Activated naive CD4-positive, alpha-beta T cell (primary cell): Measurements from ENCODE around the gene PDE4B.

ENCODE experiments used
- DNase-seq, 4 experiments: peaks; one replicate each; lab custom pipeline; 2025; lab: John Stamatoyannopoulos, UW

Gene PDE4B

DNA sequence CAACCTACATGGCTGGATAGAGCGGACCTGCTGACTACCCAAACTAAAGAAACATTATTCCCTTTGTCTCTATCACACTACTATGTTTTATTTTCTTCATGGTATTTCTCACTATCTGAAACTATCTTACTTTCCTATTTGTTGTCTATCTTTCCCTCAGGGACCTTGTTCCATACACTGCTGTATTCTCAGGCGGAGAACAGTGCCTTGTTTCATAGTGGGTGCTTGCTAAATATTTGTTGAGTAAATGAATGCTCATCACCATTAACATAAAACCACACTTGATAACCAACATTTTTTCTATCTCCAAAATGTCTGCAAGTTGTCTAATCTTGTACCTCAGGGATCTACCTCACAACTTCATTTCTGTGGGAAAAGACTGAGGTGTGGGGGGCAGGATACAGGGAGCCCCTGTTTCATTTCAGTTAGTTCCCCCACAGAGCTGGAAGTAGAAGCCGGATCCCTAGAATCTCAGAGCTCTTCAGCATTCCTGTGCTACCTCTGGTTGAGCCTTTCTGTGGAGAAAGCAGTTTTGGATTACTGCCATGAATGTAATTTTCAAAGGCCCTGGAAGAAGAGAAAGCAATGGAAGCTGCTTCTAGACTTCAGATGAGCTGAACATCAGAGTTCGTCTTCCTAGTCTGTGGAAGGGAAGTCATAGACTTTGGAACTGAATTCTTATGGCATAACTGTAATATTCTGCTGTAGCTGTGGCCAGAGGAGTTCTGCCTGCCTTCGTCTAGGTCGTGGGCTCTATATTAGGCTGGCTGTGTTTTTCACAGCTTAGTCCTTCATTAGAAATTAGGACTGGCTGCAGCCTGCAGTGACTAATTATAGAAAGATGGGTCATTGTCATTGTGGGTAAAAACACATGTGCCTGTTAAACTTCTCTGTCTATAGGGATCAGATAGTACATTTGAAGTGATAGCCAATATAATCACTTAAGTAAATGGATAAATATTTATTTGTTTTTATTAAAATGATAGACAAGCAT is 448.1 kb downstream of the PDE4B start:
- no peak for DNase-seq

DNA sequence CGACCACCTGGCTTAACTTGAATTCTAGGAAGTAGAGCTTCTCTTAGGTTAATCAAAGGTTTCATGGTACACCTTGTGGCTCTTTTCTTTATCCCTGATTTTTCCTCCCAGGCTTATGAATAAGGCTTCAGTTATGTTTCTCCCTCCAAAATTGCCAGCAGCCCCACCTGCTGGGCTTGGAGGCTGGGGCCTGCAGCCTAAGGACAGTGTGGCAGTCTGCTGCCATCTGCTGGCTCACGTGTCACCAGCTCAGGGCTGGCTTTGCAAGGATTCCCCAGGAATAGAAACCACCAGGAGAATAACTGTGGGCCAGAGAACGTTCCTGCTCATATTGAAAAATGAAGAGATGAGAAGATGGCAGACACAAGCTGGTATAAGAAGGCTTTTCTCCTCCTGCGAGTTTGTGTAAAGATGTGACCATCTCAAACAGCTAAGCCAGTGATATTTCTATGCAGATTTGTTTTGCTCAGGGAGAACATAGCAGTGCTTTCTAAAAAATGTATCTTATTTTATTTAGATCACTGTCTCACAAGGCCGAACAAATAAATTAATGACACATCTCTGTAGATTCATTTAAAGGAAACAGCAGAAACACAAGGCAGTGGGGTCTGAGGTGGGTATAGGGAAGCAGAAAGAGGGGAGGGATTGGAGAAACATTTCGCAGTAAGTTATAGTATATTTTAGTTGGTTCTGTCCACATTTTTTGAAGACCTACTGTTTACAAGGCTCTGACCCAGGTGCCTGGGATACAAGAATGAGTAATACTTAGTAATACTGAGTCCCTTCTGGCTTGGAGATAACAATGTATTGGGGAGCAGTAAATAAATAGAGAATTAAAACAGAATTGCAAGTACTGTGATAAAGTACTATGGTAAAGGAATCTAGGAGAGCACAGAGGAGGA is 450.2 kb downstream of the PDE4B start:
- peak in 3 of 4 experiments; percentile 20 to 64 (median 39) for DNase-seq

DNA sequence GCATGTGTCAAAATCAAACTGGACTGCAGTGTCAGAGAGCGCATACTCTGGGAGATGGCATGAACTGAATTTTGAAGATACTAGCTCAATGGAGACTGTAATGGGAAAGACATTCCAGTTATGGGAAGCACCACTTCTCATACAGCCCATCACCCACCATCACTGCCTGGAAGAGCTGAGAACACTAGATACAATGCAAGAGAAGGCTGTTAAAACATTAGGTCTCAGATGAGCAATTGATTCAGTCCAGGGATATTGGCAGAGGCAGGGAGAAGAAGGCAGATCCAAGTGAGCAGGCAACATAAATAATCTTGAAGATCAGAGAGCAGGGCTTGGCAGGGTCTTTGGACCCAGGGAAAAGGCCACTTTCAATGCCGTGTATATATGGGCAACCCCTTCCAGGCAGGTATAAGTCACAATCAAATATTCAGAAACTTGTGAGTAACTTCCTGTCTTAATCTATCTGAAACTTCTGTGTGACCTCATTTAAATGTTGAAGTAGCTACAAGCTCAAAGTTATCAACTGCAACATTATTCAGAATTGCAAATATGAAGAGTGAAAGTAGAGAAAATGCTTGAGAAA is 450.9 kb downstream of the PDE4B start:
- DNase-seq: no peak

DNA sequence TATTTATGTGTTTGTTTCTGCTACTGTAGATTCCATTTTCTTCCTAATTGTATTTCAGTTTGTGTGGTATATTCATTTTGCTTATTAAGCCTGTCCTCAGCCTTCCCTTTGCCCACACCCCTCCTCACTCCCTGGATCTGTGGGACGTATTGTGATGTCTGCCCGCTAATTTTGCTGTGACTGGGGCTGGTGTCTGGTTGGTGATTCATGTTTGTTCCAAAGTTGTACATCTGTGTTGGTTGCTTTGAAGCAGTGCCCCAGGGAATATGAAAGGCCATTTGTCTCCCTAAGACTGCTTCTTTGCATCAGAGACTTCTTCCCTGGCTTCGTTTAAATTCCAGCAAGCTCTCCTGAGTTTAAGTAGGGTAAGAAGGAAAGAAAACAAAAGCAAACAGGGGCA is 451.7 kb downstream of the PDE4B start:
- DNase-seq: no peak

DNA sequence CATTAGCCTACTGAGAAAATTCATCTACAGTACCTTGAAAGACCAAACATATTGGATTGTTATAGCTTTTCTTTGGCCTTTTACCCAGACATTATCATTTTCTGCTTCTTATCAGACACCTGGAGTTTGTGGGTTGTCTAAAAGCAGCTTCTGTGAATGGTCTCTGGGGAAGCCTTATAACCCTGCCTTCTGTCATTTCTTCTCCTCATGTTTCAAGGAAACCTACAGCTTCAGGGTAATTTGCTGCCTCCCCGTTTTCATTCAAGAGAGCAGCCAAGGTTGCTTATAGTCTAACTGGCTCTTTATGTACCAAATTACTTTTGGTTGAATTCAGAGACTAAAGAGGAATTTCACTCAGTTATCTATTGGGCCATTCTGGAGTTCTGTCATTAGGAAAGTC is 453.0 kb downstream of the PDE4B start:
- DNase-seq: no peak

DNA sequence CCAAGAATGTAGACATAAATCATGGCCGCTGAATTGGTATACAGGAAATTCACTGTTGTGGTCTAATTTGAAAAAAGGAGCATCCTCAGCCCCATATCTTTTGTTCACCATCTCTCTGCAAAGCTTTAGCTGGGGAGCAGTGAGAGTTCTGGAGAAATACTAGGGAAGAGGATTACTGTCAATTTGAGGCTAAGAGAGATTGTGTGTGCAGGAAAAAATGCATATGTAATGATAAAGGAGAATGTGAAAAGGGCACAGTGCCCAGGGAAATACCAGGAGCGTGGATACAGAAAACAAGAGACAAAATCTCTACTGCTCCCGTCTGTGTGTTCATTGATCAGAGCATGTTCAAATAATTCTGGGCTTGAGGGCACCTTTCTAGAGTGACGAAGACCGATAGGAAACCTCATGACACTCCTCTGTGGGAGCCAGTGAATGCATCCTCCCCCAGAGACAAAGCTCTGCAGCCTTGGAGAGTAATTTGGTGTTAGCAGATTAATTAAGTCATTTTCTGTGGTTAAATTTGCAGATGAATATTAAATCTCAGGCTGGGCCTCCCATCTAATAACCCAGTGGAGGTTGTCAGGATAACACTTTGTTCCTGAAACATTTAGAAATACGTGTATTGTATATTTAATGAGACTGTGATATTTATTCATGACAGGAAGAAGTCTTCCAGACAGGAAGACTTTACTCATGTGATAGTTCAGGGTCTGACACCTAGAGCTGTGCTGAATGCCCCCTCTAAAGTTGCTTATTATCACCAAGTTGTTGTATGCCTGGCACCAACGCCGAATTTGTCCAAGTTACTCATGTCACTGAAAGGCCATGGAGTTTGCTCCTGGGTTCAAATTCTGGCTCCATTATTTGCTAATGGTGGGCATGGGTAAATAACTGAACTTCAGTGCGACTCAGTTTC is 453.9 kb downstream of the PDE4B start:
- DNase-seq: no peak

DNA sequence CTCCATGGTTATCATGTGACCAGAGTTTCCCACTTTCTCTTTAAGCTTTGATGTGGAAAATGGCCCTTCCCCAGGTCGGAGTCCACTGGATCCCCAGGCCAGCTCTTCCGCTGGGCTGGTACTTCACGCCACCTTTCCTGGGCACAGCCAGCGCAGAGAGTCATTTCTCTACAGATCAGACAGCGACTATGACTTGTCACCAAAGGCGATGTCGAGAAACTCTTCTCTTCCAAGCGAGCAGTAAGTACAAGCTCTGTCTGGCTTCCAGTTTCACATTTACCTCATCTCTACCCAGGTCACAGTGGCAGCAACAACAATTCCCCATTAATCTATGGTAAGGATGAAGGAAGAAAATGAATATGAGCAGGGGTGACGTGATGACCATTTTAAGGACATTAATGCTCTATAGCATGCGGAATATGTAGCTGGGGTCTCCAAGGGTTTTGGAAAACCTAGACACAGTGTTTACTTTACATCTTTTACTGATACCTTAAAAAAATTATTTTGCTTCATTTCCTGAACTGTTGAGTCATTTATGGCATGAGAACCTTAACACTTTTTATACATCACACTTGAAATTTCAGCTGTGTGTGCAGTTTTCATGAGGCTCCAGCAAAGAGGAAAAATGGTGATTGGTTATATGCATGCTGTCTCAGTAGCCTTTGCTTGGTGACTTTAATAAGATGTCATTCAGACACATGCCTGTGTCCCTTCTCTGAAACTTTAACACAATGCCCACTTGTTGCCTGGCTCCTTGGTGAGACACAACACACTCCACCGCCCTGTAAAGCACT is 454.9 kb downstream of the PDE4B start:
- no peak for DNase-seq

DNA sequence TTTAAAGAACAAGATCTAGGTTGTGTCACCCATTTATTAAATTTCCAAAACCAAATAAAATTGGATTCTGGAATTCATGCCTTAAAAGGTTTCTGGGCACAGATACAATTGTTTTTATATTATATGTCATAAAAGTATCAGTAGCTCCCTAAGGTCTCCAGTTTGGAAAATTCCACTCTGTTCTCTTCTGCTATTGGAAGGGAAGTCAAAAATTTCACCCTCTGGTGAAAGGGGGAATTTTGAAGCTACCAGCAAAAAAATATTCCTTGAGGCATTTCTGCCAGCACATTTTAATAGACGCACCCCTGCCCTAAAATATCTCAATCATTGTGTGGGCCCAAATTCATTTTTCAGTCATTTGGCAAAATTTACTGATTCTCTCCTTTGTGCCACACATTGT is 455.6 kb downstream of the PDE4B start:
- no peak for DNase-seq

DNA sequence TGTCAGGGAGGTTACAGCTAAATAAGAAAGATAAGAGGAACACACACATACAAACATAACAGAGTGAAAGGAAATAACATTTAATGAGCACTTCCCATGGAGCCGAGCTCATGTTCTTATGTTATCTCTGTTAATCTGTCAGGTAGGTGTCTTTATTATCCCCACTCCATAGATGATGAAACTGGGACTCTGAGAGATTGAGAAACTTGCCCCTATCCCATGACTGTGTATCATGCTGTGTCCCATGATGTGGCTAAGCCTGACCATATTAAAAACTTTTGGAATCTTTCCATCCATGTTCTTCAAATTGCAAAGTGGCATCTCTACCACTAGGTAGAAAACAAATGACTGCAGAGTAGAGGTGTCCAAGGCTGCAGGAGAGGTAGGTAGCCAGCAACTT is 456.1 kb downstream of the PDE4B start:
- DNase-seq: no peak

DNA sequence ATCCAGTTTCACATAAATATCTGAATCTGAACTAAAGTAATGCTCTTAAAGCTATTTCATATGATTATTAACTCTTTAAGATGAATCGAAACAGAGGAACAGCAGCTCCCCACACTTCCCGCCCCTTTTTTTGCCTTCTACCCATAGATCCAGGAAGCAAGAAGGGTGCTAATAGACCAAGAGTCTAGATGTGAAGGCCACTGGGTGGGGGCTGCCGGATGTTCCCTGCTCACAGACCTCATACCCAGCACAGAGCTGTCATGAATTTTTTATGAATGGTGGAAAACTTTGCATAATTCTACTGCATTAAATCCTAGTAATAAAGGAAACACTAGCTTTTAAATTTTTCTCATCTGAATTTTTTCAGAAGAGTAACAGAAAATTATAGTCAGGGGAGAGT is 457.4 kb downstream of the PDE4B start:
- DNase-seq: no peak

DNA sequence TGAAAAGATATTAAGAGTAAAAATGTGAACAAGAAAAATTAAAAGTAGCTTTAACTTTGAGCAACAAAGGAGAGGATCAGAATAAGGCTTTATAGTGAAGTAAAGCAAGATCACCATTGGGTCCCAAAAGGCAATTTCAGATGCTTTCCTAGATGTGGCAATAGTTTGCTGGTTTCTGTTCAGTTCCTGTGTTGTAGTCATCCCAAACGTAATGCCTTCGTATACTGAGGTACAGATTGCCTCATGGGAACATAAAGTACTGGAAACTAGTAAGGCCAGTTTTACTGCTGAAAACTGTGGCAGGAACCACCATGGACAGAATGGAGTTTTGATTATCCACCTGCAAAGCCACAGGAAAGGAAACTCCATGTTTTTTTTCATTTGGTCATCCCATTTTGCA is 457.8 kb downstream of the PDE4B start:
- no peak for DNase-seq

DNA sequence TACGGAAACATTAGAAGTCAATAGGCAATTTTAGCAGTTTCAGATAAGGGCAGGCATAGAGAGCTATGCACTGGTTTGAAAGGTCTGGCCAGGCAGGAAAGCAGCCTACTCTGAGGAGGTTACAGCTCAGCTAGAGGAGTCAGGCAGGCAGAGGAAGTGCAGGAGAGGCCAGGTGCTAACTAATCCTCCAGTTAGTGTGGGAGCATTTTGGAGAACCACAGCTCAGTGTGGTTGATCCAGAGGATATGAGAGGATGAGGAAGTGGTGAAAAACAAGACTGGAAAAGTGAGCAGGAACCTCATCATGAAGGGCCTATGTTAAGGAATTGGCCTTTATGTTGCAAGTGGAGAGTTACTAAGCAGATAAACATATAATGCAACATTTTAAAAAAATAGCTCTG is 458.9 kb downstream of the PDE4B start:
- no peak for DNase-seq

DNA sequence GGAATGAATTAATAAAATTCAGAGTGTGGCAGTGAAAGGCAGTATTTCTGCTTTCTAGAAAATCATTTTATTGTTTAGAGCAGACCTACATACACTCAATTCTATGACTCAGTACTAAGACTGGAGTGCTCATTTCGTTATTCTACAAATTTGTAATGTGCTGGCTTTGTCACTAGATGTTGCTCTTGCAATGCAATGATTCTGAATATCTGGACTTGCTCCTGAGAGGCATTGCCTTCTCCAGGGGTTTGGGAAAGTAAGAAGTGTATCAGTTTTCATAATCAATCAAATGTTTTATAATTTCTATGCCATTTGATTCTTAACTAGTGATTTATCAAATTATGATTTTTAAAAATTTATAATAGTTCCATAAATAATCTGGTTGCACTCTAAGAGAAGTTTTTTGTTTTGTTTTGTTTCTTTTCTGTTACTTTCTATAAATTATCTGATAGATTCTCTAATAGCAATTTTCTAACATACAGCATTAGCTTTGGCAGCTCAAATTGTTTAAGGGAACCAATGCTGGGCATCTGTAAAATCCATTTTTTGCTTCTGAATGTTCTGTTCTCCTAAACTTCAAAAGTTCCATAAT is 460.7 kb downstream of the PDE4B start:
- DNase-seq: no peak

DNA sequence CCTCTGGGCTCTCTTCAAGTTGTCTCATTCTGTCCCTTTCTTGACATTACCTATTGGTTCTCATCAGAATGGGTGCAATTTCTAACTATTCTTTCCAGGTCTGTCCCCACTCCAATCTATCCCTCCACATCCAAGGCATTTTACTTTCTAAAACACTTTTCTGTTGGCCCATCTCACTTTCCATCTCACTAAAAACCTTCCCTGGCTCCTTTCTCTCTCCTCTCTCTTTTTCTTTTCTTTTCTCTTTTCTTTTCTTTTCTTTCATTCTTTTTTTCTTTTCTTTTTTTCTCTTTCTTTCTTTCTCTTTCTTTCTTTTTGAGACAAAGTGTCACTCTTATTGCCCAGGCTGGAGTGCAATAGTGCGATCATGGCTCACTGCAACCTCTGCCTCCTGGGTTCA is 462.1 kb downstream of the PDE4B start:
- no peak for DNase-seq

DNA sequence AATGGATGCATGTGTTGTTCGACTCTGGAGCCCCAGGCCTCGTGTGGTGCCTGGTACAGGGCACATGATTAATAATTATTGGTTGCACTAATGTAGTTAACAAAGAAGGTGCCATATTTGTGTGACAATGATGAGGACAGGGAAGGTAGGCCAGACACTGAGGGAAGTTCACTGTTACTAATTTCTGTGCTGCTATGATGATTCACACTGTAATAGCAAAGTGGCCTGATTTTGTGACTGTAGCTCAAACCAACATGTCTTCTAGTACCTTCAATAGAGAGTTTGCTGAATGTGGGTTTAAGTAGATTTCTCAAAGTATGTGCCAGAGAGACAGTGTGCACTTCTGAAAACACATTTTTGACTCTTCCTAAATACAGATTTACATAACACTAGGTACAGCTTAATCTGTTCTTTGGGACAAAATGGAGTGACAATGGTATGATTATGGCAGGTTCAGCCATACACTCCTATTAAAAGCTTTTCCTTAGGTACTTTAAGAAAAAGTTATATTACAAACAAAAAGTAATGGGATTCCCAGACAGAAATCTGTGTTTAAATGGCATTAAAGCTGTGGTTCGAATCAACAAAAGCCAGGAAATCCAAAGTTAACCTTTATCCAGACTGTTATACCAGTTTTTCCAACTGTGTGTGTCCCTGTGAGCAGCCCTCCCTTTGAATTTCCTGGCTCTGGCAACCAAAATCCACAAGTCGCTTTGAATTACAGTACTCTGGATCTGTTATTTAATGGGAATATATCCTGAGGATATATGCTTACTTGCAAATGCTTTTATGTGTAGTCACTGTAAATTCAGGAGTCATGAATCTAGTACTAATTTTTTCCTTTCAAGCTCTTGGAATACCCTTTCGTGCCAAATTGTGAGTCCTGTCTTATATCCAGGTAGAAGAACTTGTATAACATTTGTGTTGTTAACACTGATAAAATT is 464.2 kb downstream of the PDE4B start:
- DNase-seq: no peak

DNA sequence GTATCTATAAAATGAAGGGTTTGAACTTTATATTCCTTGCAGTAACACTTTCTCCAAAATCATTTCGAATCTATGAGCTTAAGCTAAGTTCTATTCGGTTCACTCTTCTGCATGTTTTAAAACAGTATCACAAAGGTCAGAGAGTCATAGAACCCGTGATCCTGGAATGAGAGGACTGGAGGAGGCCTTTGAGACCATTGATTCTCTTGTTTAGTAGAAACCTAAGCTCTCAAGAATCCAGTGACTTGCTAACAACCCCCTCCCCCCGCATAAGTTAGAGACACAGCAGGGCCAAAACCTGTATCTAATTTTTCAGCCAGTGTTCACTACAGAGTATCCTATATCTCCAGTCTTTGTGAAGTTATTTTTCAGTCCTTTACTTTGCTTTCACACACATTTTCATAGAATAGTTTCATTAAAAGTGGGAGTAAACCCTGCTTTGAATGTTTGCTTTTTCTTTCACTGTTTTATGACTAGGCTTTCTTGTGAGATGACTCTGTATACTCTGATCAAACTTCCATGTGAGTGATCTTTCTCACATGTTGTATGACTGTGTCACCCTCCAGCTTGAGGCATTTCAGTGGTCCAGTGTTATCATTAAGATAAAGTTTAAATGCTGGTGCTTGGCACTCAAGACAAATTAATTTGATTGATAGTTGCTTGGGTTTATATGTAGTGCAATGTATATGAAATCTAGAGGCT is 465.9 kb downstream of the PDE4B start:
- DNase-seq: no peak

DNA sequence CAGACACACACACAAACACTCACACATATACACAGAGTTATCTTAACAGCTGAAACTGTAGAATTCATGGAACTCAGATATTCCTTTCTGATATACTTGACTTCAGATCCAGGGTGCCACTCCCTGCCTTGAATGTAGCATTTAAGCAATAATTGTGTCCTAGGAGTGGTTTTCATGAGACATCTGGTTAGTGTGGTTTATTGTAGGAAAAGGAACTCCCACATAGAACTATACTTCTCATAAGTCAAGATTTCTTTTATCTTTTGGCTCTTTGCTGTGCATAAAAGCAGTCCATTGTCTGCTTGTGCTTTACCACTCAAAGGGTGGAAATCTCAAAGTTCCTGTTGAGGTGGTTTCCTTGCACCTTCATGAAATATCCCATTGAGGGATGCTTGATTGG is 468.7 kb downstream of the PDE4B start:
- no peak for DNase-seq

DNA sequence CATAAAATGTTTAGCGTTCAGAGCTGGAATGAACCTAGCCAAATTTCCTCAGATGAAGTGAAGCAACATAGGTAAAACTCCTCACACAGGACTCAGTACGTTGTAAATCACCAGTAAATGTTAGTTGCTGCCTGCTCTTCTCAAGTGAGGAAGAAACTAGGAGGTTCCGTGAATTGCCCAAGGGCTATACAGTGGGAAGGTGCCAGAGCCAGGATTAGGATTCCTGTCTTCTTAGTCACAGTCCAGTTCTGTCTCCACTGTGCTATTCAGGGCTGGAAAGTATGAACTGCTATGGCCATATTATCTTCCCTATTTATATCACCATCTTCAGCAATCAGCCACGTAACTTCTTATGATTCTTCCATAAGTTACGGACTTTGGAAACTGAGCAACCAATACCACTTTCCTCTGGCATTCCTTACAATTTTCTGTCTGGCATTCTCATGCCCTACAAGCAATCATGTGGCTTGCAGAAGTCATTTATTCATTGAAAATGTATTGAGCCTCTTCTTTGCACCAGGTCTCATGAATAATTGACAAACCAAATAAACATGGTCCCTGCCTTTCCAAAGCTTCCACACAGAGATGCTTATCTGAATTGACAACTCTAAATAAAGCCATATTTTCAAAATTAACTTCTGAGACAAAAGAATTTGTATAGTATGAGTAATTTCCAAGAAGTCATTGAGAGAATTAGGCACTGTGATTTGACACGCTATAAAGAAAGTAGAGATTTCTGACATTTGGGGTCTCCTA is 469.7 kb downstream of the PDE4B start:
- DNase-seq: no peak
